GM19395 (cell line): ENCODE results near the gene HTRA3.

ENCODE experiments used
- ATAC-seq: cut with Tn5 transposase; IDR thresholded peaks from one replicate; pipeline ENCODE4 v1.9.1; 2021; ENCODE audit warnings: mild to moderate bottlenecking, moderate library complexity; ENCODE audit not compliant: unreplicated experiment

Gene HTRA3

GRCh38 chr4:8290701-8290970 is 21.1 kb downstream of the HTRA3 start:
- no peak for ATAC-seq

GRCh38 chr4:8291036-8291682 is 21.6 kb downstream of the HTRA3 start:
- no peak for ATAC-seq

GRCh38 chr4:8291701-8292477 is 22.3 kb downstream of the HTRA3 start:
- no peak for ATAC-seq

- no peak for ATAC-seq
These were observed 23.0 kb downstream of the HTRA3 start for GRCh38 chr4:8292478-8293107.

GRCh38 chr4:8293131-8293975 is 23.8 kb downstream of the HTRA3 start:
- ATAC-seq, result no peak

GRCh38 chr4:8294036-8294435 is 24.5 kb downstream of the HTRA3 start:
- no peak for ATAC-seq

- ATAC-seq, result no peak
These were observed 25.2 kb downstream of the HTRA3 start for GRCh38 chr4:8294775-8295174.

GRCh38 chr4:8295471-8295870 is 25.9 kb downstream of the HTRA3 start:
- ATAC-seq, result no peak

- ATAC-seq, result no peak
These were observed 26.9 kb downstream of the HTRA3 start for GRCh38 chr4:8296491-8296890.

GRCh38 chr4:8297141-8297601 is 27.6 kb downstream of the HTRA3 start:
- no peak for ATAC-seq

GRCh38 chr4:8297691-8298485 is 28.3 kb downstream of the HTRA3 start:
- no peak for ATAC-seq

GRCh38 chr4:8300832-8301231 is 31.3 kb downstream of the HTRA3 start:
- no peak for ATAC-seq

- ATAC-seq, result no peak
These were observed 32.5 kb downstream of the HTRA3 start for GRCh38 chr4:8301851-8302730.

GRCh38 chr4:8303081-8303480 is 33.5 kb downstream of the HTRA3 start:
- no peak for ATAC-seq

- ATAC-seq, result no peak
These were observed 34.1 kb downstream of the HTRA3 start for GRCh38 chr4:8303485-8304281.

- ATAC-seq, result no peak
These were observed 35.5 kb downstream of the HTRA3 start for GRCh38 chr4:8304827-8305695.

GRCh38 chr4:8305851-8306471 is 36.4 kb downstream of the HTRA3 start:
- no peak for ATAC-seq
